HG03442 (cell line): ENCODE results near the gene ADTRP.
"Not testable (repeated sequence)": the region's sequence is repeated elsewhere in the genome, so short reads cannot be mapped to it uniquely, and the experiment has no call there.

Experiments
- ATAC-seq: cut with Tn5 transposase; IDR thresholded peaks from one replicate; pipeline ENCODE4 v1.9.1; 2021; ENCODE audit warnings: mild to moderate bottlenecking, moderate library complexity; ENCODE audit not compliant: unreplicated experiment

Gene ADTRP

DNA sequence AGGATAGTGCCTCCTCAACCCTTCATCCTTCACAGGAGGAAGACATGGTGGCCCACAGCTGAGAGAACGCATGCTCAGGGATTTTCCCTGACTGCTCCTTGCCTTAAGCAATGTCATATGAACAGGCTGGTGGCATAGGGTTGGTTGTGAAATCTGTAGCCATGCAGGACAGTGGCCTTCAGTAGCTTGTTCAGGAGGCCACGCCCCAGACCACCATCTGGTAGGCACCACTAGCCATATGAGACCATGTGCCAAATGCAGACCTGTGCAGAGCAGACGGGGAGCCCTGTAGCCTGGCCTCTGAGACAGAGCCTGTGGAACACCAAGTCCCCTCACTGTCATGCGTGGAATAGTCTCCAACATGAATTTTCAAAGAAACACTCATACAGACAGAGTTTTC, 76.5 kb downstream of the ADTRP start:
- no peak for ATAC-seq

DNA sequence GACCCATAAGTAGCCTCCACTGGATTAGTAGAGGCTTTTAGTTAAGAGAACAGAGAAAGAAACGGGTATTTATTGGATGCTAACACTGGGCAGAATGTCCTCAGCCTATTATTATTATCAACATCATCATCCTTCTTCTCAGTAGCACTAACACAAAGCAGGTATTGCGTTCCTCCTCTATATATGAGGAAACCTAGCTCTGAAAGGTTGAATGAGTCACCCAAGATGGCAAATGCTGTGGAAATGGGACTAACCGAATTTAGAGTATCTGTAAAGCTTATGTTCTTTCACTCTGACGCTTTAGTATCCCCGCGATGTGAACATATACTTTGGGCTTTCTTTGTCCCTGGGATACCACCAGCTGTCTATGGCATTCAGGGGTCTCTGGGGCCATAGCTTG, 77.0 kb downstream of the ADTRP start:
- ATAC-seq, result no peak

DNA sequence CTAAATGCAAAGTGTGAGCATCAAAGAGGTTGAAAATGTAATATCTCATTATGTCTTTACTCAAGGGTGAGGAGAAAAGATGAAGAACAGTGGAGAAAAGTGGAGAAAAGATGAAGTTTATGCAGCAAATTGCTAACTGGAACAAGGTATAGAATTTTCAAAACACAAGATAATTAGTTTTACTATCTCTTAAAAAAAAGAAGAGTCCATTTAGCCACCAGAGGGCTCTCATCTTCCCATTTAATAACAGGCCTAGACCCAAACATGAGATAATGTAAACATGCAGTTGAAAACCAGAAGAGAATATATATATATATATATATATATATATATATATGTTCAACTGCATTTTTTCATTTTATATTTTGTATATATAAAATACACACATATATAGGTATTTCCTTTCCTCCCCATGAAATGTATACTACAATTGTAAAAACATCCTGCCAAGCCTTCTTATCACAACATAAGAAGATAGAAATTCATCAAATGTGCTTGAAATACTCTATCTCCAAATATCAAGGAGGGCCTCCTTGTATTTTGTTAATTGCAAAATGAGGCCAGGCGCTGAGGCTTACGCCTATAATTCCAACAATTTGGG, 78.4 kb downstream of the ADTRP start:
- ATAC-seq, result no peak

DNA sequence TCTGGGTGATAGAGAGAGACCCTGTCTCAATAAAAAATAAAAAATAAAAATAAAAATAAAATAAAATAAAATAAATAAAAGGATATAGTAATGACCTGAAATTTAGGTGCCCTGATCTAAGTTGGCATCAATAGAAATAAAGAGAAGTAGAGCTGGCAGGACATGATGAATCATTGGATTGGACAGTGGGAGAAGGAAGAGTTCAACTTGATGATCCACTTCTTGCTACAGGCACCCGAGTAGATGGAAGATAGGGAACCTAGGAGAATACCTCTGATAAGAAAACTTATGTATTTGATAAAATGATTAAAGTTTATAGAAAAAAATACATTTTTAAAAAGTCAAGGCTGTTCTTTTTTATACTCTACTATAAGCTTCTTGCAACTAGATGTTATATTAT, 79.0 kb downstream of the ADTRP start:
- ATAC-seq, result no peak

DNA sequence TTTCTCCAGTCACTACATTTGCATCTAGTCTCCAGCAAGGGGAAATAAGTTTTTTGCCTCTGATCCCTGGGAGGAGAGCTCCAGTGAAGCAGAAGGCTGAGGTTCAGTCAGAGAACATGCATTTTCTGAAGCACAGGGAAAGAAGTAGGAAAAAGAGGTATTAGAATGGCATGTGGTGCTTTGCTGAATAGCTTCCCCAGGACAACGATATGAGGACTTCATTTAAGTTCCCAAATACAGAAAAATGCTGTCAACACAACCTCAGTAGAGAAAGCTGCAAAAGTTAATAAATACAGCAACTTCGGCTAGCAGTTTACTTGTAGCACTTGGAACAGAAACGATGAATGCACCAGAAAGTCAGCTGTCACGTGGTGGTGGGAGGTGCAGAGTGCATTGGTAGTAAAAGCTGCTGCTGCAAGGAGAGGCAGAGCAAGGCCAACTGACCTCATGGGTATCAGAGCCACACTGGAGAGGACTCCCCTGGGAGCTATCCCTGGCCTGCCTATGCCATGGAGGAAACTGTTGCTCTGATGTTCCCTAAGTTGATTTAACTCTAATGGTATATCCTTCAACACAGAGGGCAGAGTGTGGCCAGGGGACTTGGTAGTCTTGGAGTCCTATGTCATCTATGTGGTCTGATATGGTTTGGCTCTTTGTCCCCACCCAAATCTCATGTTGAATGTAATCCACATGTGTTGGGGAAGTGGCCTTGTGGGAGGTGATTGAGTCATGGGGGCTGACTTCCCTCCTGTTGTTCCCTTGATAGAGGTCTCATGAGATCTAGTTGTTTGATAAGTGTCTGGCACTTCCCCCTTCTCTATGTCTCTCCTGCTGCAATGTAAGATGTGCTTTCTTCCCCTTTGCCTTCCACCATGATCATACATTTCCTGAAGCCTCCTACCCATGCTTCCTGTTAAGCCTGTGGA, 85.9 kb downstream of the ADTRP start:
- ATAC-seq, result no peak

DNA sequence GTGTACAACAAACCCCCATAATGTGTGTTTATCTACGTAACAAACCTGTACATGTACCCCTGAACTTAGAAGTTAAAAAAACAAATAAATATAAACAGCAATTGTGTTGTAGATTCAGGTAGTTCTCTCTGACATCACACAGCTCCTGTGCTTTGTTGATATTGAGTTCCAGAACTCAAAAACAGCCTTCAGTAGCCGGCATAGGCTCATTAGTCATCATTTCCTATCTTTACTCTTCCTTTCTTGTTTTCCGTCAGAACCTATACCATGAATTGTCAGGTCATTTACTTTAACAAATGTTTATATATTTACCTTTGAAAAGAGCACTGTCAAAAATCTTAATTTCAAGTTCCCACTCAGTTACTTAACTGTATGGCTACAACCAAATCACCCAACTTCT, 88.8 kb downstream of the ADTRP start:
- ATAC-seq, result no peak

DNA sequence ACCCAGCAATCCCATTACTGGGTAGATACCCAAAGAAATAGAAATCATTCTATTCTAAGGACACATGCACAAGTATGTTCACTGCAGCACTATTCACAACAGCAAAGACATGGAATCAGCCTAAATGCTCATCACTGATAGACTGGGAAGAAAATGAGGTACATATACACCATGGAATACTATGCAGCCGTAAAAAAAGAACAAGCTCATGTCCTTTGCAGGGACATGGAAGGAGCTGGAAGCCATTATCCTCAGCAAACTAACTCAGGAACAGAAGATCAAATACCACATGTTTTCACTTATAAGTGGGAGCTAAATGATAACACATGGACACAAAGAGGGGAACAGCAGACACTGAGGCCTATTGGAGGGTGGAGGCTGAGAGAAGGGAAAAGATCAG, 89.2 kb downstream of the ADTRP start:
- ATAC-seq, result not testable (repeated sequence)

DNA sequence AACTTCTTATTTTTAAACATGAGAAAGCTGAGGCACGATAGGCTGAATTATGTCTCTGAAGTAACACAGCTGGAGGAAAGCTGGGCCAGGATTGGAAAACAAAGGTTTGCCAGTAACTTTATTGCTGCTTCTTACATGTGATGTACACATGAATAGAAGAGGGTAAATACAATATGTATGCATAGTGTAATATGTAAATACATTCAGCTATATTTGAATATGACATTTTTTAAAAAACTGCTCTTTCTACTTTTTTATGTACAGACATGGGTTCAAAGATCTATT, 90.2 kb downstream of the ADTRP start:
- no peak for ATAC-seq

DNA sequence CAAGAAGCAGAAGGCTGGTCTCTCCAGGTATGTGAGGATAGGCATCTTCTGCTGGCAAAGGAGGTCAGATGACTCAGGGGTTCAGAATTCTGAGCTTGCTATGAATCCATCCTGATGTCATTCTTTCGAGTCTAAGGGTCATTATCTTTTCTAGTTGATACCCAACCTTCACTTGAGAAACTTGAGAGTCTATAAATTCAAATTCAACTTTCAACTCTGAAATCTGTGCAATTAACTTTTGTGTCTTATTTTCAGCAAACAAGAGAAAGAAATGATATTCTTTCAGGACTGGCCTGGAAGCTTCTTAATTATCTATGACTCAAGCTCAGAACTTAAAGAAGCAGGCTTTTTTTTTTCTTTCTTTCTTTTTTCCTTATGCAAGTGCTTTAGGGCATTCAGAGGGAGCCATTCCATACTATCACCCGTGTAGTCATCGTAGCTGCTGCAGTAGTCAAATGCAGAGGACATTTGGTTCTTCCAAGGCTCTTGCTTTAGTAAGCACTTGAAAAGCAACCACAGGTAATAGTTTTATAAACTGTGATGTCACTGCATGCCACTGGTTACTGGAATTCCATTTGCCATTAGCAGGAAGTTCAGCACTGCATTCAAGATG, 93.0 kb downstream of the ADTRP start:
- no peak for ATAC-seq

DNA sequence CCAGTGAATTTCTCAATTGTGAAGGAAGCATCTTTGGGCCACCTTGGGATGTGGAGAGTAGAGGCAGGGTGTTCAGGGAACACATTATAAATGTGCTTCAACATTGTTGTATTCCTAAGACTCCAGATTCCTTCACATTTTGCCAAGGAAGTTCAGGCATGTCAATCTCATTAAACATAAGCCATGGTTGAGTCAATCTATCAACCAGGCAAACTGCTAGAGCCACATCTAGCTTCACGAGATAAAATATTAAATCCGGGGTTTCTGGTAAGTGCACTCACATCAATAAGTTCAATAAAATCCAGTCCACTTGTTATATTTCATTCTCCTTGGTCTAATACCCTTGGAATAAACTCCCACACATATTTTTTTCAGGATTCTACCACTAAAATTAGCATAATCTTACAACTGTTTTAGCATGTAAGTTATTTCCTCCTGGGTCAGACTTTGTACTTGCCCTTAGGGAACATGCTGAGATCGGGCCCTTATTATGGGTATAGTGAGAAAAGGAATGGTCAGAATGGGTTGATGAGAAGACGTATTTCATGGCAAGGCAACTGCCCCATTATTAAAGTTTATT, 93.6 kb downstream of the ADTRP start:
- no peak for ATAC-seq

DNA sequence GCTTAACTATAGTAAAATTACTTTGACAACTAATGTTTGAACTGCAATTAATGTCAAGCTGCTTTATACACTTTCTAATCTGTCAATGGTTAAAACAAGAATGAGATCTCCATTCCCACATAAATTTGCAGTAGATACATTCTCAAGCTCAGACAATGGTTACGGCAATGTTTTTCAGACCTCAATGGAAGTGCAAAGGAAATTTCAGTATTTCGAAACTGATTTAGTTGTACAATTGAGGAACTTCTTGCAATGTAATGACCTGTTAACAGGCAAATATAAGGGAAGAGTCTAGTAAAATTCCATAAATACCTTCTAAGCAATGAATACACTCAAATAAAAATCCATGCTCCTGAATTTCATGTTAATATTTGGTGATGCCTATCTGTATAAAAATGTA, 94.7 kb downstream of the ADTRP start:
- no peak for ATAC-seq

DNA sequence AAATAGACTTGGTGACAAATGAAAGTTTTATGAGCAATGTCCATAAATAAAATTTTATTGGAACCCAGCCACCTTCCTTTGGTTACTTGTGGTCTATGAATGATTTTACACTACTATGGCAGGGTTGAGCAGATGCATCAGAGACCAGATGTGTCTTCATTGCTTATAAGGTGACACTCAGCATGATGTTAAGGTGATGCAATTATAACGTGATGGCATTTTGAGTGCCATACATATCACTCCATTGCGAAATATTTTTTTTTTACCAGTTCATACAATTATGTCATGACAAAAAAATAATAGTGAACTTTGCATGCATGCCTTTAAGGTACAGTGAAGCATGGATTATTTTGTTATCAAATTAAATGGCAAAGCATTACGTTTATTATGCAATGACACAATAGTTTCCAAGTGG, 96.0 kb downstream of the ADTRP start:
- ATAC-seq, result no peak

DNA sequence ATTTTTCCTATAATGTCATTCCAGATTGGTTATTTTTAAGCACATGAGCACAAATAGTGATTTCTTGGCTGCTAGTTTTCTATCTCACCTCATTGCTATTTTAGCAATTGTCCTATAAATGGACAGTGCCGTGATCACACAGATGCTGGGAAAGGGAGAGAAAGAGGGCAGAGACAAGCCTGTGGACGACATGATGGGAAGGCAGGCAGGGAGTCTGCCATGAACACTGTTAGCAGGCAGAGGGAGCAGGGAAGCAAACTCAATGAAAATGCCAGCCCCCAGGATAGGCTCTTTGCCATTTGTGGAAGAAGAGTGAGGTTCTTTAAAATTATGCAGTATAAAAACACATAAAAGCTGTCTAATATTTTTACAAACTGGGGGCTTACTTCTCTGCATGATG, 96.8 kb downstream of the ADTRP start:
- no peak for ATAC-seq

DNA sequence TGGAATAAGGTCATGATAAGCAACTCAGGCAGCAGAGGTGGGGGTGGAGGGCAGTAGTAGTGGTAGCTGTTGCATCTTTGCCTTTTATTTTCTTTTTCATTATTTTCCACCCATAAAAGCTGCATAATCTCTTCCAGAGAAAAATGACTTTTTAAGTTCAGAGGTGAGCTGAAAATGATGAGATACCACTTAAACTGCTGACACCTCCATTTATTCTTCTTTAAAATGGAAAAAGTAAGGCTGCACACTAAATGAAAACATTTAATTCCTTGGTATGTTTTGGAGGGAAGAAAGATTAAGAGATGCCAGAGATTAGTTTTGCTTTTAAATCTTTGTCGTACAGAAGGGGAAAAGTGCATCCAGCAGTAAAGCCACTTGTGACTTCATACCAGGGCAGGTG, 97.2 kb downstream of the ADTRP start:
- no peak for ATAC-seq

DNA sequence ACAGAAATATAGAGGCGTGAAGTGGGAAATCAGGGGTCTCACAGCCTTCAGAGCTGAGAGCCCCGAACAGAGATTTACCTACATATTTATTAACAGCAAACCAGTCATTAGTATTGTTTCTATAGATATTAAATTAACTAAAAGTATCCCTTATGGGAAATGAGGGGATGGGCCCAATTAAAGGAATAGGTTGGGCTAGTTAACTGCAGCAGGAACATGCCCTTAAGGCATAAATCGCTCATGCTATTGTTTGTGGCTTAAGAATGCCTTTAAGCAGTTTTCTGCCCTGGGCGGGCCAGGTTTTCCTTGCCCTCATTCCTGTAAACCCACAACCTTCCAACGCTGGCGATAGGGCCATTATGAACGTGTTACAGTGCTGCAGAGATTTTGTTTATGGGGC, 98.1 kb downstream of the ADTRP start:
- ATAC-seq, result not testable (repeated sequence)

DNA sequence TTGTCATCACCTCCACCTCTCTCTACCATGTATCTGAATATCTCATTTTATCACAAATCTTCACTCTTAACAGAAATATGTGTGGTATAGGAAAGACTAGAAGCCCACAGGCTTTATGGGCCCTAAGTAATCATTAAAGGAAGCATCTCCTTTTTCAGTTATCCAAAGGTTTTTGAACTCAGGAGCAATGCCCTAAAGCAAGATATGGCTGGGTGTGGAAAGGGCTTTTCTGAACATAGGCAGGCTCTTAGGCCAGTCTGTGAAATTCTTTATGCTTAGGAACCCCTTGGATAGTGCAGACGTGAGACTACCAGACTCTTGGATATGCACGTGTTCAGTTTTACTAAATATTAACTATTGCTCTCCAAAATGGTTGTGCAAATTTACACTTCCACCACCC, 99.5 kb downstream of the ADTRP start:
- no peak for ATAC-seq

DNA sequence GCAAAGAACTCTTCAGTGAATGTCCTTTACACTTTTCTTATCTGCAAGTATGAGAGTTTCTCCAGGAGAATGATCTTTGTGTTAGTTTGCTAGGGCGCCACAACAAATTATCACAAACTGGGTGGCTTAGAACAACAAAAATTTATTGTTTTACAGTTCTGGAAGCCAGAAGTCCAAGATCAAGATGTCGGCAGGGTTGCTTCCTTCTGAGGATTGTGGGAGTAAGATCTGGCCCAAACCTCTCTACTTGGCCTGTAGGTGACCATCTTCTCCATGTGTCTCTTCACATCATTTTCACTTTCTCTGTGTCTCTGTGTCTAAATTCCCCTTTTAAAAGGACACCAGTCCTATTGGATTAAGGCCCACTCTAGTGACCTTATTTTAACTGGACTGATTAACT, 103.0 kb downstream of the ADTRP start:
- ATAC-seq, result no peak

DNA sequence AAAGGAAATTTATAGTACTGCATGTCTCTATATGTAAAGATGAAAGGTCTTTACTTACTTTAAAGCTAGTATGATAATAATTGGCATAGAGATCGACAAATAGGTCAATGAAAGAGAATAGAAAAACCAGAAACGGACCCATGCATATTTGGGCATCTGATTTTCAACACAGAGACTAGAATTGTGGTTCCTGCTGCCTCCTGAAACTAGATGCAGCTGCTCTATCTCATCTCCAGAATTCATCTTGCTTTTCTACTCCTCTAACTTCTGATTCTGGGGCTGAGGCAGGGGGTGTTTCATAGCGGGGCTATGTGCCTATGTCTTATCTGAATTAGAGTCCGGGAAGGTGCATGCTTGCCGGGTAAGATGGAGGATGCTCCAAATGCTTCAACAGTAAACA, 105.9 kb downstream of the ADTRP start:
- no peak for ATAC-seq

DNA sequence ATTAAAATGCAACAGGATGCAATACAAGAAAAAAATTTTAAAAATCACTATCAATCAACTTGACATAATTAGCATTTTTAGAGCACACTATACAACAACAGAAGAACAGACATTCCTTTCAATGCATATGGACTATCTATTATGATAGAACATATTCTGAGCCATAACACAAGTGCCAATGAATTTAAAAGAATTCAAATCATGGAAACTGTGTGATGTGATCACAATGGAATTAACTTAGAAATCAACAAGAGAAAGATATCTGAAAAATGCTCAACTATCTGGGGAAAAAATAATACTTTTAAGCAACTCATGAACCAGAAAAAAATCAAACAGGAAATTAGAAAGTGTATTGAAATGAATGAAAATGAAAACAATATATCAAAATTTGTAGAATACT, 106.3 kb downstream of the ADTRP start:
- ATAC-seq, result no peak

DNA sequence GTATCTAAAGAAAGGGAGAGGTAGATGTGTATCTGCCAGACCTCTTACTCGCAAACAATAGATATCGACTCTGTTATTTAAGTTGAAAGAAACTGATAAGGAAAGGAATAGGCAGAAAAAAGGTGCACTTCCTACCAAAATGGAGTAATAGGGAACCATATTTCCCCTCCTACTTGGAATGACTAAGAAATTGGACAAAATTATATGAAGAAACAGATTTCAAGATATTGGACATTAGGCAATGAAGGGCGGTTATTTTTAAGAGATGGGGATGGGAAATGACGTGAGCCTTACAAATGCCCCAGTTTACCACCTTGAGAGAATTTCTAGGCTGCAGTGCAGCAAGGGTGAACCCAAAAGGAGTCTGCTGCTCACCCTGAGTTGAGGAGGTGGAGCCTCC, 108.9 kb downstream of the ADTRP start:
- ATAC-seq, result no peak

DNA sequence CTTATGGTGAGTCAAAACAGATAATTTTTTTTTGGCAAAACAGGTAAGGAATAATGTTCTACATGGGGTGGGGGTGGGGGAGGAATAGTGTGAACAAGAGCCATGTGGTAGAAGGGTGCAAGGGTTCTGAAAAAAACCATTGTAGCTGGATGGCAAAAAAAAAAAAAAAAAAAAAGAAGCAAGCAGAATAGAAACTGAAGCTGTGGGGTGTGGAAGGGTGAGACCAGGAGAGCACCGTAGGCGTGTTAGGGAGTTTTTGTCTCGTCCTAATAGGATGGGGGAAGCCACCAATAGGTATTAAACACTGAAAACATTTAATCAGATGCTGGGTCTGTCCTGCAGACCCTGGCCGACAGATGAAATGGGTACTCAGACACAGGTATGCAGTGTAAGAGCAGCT, 110.1 kb downstream of the ADTRP start:
- no peak for ATAC-seq

DNA sequence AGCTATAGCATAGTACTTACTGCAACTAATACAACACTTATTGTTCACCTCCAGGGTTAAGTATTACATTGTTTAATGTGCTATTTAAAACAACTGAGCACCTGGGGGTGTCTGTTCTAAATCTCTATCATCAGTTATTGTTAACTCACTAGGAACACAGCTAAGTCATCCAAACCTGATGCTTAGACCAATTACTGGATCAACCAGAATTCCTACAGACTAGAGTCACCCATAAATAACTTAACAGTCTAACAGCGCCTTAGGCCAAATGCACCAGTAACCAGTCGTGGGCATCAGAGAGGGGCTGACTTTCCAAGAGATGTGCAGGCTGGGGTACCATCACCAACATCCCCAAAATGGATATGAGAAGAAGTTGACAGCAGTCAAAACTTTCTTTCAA, 110.7 kb downstream of the ADTRP start:
- ATAC-seq, result no peak
